SK-N-SH treated with all-trans-retinoic acid at 6 μM for 48 hours (cell line): Measurements from ENCODE around the gene UHMK1.
"Not testable (repeated sequence)": the region's sequence is repeated elsewhere in the genome, so short reads cannot be mapped to it uniquely, and the experiment has no call there.

ENCODE experiments used
- ATAC-seq: fragments of 200-7000 bp; cut with Tn5 transposase; 3 replicates; pipeline ENCODE4 v1.9.1; 2020; ENCODE audit warnings: mild to moderate bottlenecking, moderate library complexity
- ARNTL ChIP-seq: fragments of 450-650 bp; formaldehyde crosslinking; IDR thresholded peaks from 2 replicates; pipeline ENCODE4 v1.5.0; 2020; ENCODE audit warnings: low read depth, mild to moderate bottlenecking, moderate library complexity, borderline replicate concordance
- BACH2 ChIP-seq: fragments of 250-450 bp; sonication (Bioruptor Pico); IDR thresholded peaks from 2 replicates; pipeline ENCODE4 v1.9.0; 2021; ENCODE audit warnings: mild to moderate bottlenecking, borderline replicate concordance
- CREB5 ChIP-seq: fragments of 250-450 bp; sonication (Bioruptor Pico); IDR thresholded peaks from 2 replicates; pipeline ENCODE4 v1.5.1; 2020; ENCODE audit warnings: low read depth, mild to moderate bottlenecking, moderate library complexity
- CSDC2 ChIP-seq: fragments of 250-450 bp; sonication (Bioruptor Pico); IDR thresholded peaks from 2 replicates; pipeline ENCODE4 v1.5.0; 2020; ENCODE audit warnings: mild to moderate bottlenecking, moderate library complexity
- ESRRG ChIP-seq: fragments of 250-450 bp; sonication (Bioruptor Pico); IDR thresholded peaks from 2 replicates; pipeline ENCODE4 v1.6.1; 2021; ENCODE audit warnings: mild to moderate bottlenecking
- GLIS3 ChIP-seq: fragments of 250-450 bp; sonication (Bioruptor Pico); IDR thresholded peaks from 2 replicates; pipeline ENCODE4 v1.5.0; 2020; ENCODE audit warnings: mild to moderate bottlenecking, moderate library complexity
- ISL1 ChIP-seq: fragments of 250-450 bp; sonication (Bioruptor Pico); IDR thresholded peaks from 2 replicates; pipeline ENCODE4 v2.1.2; 2022; ENCODE audit warnings: mild to moderate bottlenecking, moderate library complexity
- PATZ1 ChIP-seq: fragments of 250-450 bp; sonication (Bioruptor Pico); IDR thresholded peaks from 2 replicates; pipeline ENCODE4 v1.8.0; 2020; ENCODE audit warnings: mild to moderate bottlenecking, moderate library complexity, borderline replicate concordance
- RARB ChIP-seq: fragments of 250-450 bp; sonication (Bioruptor Pico); IDR thresholded peaks from 2 replicates; pipeline ENCODE4 v1.8.0; 2021; ENCODE audit warnings: mild to moderate bottlenecking, moderate library complexity
- SNAI2 ChIP-seq: fragments of 250-450 bp; sonication (Bioruptor Pico); IDR thresholded peaks from 2 replicates; pipeline ENCODE4 v1.5.0; 2020; ENCODE audit warnings: mild to moderate bottlenecking, moderate library complexity
- TCF4 ChIP-seq: fragments of 250-450 bp; sonication (Bioruptor Pico); IDR thresholded peaks from 2 replicates; pipeline ENCODE4 v1.8.0; 2021; ENCODE audit warnings: mild to moderate bottlenecking, moderate library complexity, borderline replicate concordance
- ZFP3 ChIP-seq: fragments of 250-450 bp; sonication (Bioruptor Pico); IDR thresholded peaks from 2 replicates; pipeline ENCODE4 v1.5.0; 2020; ENCODE audit warnings: mild to moderate bottlenecking, moderate library complexity
- ZFP30 ChIP-seq: fragments of 450-650 bp; formaldehyde crosslinking; IDR thresholded peaks from 2 replicates; pipeline ENCODE4 v1.5.0; 2022; ENCODE audit warnings: mild to moderate bottlenecking, moderate library complexity
- ZNF565 ChIP-seq: fragments of 450-650 bp; formaldehyde crosslinking; conservative IDR thresholded peaks from 2 replicates; pipeline ENCODE4 v1.5.0; 2020; ENCODE audit warnings: low read depth, mild to moderate bottlenecking, moderate library complexity
- ZNF70 ChIP-seq: fragments of 450-650 bp; formaldehyde crosslinking; IDR thresholded peaks from 2 replicates; pipeline ENCODE4 v1.5.0; 2020; ENCODE audit warnings: mild to moderate bottlenecking, moderate library complexity
- ZNF8 ChIP-seq: fragments of 450-650 bp; formaldehyde crosslinking; IDR thresholded peaks from 2 replicates; pipeline ENCODE4 v1.5.0; 2020; ENCODE audit warnings: mild to moderate bottlenecking, moderate library complexity
- TF ChIP-seq, protein P1 (sequence below): fragments of 250-450 bp; sonication (Bioruptor Pico); IDR thresholded peaks from 2 replicates; pipeline ENCODE4 v1.5.0; 2020; ENCODE audit warnings: mild to moderate bottlenecking, moderate library complexity

Gene UHMK1

DNA sequence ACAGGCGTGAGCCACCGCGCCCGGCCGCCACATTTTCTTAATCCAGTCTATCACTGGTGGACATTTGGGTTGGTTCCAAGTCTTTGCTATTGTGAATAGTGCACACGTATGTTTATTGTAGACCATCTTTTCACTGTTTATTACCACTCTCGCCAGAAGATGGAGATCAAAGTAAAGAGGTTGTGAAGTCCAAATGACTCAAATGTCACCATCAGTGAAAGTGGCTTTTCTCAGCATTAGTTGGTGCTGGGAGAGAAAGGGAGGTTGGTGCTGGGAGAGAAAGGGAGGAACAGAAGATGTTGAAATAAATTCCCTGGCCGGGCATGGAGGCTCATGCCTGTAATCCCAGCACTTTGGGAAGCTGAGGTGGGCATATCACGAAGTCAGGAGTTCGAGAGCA lies 10.4 kb upstream of the UHMK1 start:
- no peak for ATAC-seq

DNA sequence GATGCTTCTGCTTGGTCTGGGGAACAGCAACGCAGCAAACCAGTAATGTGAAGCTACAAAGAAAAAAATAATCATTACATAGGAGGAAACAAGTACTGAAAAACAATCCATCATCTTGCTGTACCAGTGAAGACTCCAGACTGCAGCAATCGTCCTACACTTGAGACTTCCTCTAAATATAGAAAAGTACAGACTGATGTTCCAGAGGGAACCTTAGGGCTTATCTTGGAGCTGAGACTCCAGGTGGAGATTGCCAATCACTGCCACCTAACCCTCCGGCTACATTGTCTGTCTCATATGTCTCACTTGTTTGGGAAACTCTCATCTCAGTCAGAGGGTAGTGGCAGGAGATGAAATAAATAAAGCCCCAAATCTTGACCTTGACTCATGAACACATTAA lies 9.4 kb upstream of the UHMK1 start:
- ATAC-seq, result no peak

More for the DNA sequence above, 10.4 kb upstream of the UHMK1 start:
- no peak for TF ChIP-seq SNAI2 (CRISPR knock-in tag)

DNA sequence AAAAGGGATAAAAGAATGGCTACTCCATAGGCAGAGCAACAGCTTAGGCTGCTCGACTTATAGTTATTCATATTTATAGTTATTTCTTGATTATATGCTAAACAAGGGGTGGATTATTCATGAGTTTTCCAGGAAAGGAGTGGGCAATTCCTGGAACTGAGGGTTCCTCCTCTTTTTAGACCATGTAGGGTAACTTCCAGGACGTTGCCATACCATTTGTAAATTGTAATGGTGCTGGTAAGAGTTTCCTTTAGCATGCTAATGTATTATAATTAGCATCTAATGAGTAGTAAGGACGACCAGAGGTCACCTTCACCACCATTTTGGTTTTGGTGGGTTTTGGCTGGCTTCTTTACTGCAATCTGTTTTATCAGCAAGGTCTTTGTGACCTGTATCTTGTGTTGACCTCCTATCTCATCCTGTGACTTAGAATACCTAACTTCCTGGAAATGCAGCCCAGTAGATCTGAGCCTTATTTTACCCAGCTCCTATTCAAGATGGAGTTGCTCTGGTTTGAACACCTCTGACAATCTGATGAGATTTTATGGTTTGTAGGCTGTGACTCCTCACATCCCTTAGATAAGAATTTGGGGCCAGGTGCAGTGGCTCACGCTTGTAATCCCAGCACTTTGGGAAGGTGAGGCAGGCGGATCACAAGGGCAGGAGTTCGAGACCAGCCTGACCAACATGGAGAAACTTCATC lies 1.9 kb upstream of the UHMK1 start:
- ATAC-seq, result not testable (repeated sequence)

More for the DNA sequence above, 9.4 kb upstream of the UHMK1 start:
- TF ChIP-seq BACH2 (CRISPR knock-in tag) (no peak), RARB (CRISPR knock-in tag) (no peak)

- no peak for ATAC-seq
- TF ChIP-seq ZNF8 (CRISPR knock-in tag) (no peak), CREB5 (no peak), SNAI2 (CRISPR knock-in tag) (no peak), RARB (CRISPR knock-in tag) (no peak), CSDC2 (CRISPR knock-in tag) (no peak), TCF4 (CRISPR knock-in tag) (no peak), BACH2 (CRISPR knock-in tag) (no peak), ARNTL (CRISPR knock-in tag) (no peak), ZNF565 (no peak), ZFP3 (CRISPR knock-in tag) (no peak), GLIS3 (CRISPR knock-in tag) (no peak), ZNF70 (CRISPR knock-in tag) (no peak), ZFP30 (no peak)
- TF ChIP-seq, protein P1, sequence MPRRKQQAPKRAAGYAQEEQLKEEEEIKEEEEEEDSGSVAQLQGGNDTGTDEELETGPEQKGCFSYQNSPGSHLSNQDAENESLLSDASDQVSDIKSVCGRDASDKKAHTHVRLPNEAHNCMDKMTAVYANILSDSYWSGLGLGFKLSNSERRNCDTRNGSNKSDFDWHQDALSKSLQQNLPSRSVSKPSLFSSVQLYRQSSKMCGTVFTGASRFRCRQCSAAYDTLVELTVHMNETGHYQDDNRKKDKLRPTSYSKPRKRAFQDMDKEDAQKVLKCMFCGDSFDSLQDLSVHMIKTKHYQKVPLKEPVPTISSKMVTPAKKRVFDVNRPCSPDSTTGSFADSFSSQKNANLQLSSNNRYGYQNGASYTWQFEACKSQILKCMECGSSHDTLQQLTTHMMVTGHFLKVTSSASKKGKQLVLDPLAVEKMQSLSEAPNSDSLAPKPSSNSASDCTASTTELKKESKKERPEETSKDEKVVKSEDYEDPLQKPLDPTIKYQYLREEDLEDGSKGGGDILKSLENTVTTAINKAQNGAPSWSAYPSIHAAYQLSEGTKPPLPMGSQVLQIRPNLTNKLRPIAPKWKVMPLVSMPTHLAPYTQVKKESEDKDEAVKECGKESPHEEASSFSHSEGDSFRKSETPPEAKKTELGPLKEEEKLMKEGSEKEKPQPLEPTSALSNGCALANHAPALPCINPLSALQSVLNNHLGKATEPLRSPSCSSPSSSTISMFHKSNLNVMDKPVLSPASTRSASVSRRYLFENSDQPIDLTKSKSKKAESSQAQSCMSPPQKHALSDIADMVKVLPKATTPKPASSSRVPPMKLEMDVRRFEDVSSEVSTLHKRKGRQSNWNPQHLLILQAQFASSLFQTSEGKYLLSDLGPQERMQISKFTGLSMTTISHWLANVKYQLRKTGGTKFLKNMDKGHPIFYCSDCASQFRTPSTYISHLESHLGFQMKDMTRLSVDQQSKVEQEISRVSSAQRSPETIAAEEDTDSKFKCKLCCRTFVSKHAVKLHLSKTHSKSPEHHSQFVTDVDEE (CRISPR knock-in tag), result no peak
Measured at GRCh38 chr1:162497104-162497722, 405 bp upstream of the UHMK1 start.

DNA sequence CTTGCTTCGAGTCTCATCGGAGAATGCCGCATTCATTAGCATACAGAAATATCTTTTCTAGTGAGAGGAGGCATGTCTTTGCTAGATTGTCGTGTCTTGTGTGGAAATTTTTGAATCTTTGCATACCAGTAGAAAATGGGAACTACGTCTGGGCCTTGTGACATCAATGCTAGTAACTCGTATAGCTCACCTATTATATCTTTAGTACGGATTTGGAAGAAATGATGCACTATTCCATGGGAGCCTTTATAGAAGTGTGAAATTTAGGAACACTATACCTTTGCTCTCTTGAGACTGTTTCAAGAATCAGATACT lies 835 bp downstream of the UHMK1 start:
- TF ChIP-seq, protein P1 (CRISPR knock-in tag), result no peak
- TF ChIP-seq ESRRG (CRISPR knock-in tag), result no peak
- TF ChIP-seq CSDC2 (CRISPR knock-in tag), result no peak
- TF ChIP-seq ZNF8 (CRISPR knock-in tag), result no peak
- TF ChIP-seq BACH2 (CRISPR knock-in tag), result no peak
- TF ChIP-seq ZNF70 (CRISPR knock-in tag), result no peak
- ATAC-seq, result peak; percentile 18

DNA sequence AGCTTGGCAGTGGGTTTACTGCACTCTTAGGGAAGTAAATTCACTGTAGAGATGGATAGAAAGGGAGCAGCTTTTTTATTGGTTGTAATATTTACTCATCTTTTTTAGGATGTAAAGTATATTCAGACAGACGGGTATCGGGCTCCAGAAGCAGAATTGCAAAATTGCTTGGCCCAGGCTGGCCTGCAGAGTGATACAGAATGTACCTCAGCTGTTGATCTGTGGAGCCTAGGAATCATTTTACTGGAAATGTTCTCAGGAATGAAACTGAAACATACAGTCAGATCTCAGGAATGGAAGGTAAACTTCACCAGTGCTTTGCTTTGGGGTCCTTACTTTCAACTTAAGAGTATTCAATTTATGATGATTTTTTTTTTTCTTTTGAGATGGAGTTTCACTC lies 3.2 kb downstream of the UHMK1 start:
- ATAC-seq, result no peak
- TF ChIP-seq ZNF8 (CRISPR knock-in tag) (no peak), ZNF70 (CRISPR knock-in tag) (no peak)

DNA sequence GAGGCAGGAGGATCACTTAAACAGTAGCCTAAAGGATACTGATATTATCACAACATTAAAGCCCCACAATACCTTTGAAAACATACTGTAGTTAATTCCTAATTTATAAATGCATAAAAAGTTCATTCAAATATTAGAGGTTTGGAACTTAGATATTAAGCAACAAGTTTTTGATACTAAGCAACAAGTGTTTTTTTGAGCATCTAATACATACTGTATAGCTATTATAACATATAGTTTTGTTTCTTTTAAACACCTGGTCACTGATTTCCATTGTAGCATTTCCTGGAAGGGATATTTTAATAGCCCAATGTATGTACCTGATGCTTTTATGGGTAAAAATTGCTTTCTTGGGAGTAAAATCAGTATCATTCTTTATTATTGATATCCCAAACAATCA lies 4.5 kb downstream of the UHMK1 start:
- ATAC-seq, result no peak
- TF ChIP-seq ESRRG (CRISPR knock-in tag), result no peak
- no peak for TF ChIP-seq PATZ1 (CRISPR knock-in tag)
- TF ChIP-seq ZFP3 (CRISPR knock-in tag), result no peak
- TF ChIP-seq TCF4 (CRISPR knock-in tag), result no peak
- no peak for TF ChIP-seq ISL1 (CRISPR knock-in tag)
- no peak for TF ChIP-seq CREB5
- TF ChIP-seq CSDC2 (CRISPR knock-in tag), result no peak
- no peak for TF ChIP-seq ZNF8 (CRISPR knock-in tag)
